DOHH2 (cell line): ENCODE data around the gene HTATSF1.

Experiments
- H3F3A ChIP-seq: fragments of 200-600 bp; sonication (generic), shearing (Covaris generic); 2 replicates; pipeline ENCODE4 v1.6.0; 2016; ENCODE audit warnings: antibody characterized with exemption, mild to moderate bottlenecking; ENCODE audit not compliant: control insufficient read depth, insufficient read depth
- H3K27ac ChIP-seq: fragments of 200-600 bp; sonication (generic); 2 replicates; pipeline ENCODE4 v1.5.1; 2014; ENCODE audit warnings: low read depth, mild to moderate bottlenecking, low read length, moderate library complexity
- H3K27me3 ChIP-seq: fragments of 200-600 bp; sonication (generic); 2 replicates; pipeline ENCODE4 v1.6.1; 2014; ENCODE audit warnings: mild to moderate bottlenecking, low read length, mixed read lengths; ENCODE audit not compliant: control insufficient read depth
- H3K36me3 ChIP-seq: fragments of 200-600 bp; sonication (generic); 2 replicates; pipeline ENCODE4 v1.6.1; 2014; ENCODE audit warnings: mild to moderate bottlenecking, low read length, moderate library complexity, mixed read lengths; ENCODE audit not compliant: control insufficient read depth
- H3K4me1 ChIP-seq: fragments of 200-600 bp; sonication (generic); 2 replicates; pipeline ENCODE4 v1.6.1; 2014; ENCODE audit warnings: mild to moderate bottlenecking, low read length, mixed read lengths; ENCODE audit not compliant: control insufficient read depth
- H3K4me2 ChIP-seq: fragments of 200-600 bp; sonication (generic); 2 replicates; pipeline ENCODE4 v1.6.0; 2014; ENCODE audit warnings: mild to moderate bottlenecking, low read length, moderate library complexity
- H3K4me3 ChIP-seq: fragments of 200-600 bp; sonication (generic); 2 replicates; pipeline ENCODE4 v1.5.1; 2014; ENCODE audit warnings: mild to moderate bottlenecking, low read length, mixed read lengths
- H3K79me2 ChIP-seq: fragments of 200-600 bp; sonication (generic); 2 replicates; pipeline ENCODE4 v1.6.1; 2014; ENCODE audit warnings: mild to moderate bottlenecking, low read length, mixed read lengths; ENCODE audit not compliant: control insufficient read depth
- H3K9me2 ChIP-seq: fragments of 200-600 bp; sonication (generic); replicated peaks from 2 replicates; pipeline ENCODE4 v1.6.1; 2014; ENCODE audit warnings: mild to moderate bottlenecking, low read length, mixed read lengths; ENCODE audit not compliant: control insufficient read depth
- H3K9me3 ChIP-seq: fragments of 200-600 bp; sonication (generic); 2 replicates; pipeline ENCODE4 v1.6.1; 2014; ENCODE audit warnings: antibody characterized with exemption, low read length, mixed read lengths; ENCODE audit not compliant: control insufficient read depth, insufficient read depth
- H4K20me1 ChIP-seq: fragments of 200-600 bp; sonication (generic); 2 replicates; pipeline ENCODE4 v1.6.0; 2014; ENCODE audit warnings: low read depth, mild to moderate bottlenecking, antibody characterized with exemption, low read length, moderate library complexity; ENCODE audit not compliant: control insufficient read depth, insufficient read depth
- CTCF ChIP-seq: fragments of 200-600 bp; sonication (generic); IDR thresholded peaks from one replicate; pipeline ENCODE4 v1.5.1; 2014; ENCODE audit warnings: antibody characterized with exemption, mild to moderate bottlenecking, low read depth, low read length; ENCODE audit not compliant: poor library complexity, severe bottlenecking
- EZH2phosphoT487 ChIP-seq: fragments of 200-600 bp; sonication (generic); IDR thresholded peaks from 2 replicates; pipeline ENCODE4 v1.6.1; 2017; ENCODE audit warnings: borderline replicate concordance, mild to moderate bottlenecking, antibody characterized with exemption, low read length, moderate library complexity, mixed read lengths

The HTATSF1 gene

GRCh38 chrX:136529795-136530194, 32.4 kb downstream of the HTATSF1 start:
- Histone ChIP-seq H3K9me2 (no peaks in the 10 kb centered on the region), H4K20me1 (no peaks in the 10 kb centered on the region), H3K27me3 (no peaks in the 10 kb centered on the region), H3K9me3 (no peaks in the 10 kb centered on the region), H3K4me1 (no peaks in the 10 kb centered on the region), H3K4me2 (no peak overlapping the region), H3K79me2 (no peaks in the 10 kb centered on the region), H3K27ac (no peak overlapping the region), H3F3A (no peaks in the 10 kb centered on the region), H3K4me3 (no peak overlapping the region), H3K36me3 (no peaks in the 10 kb centered on the region)
- no peak for TF ChIP-seq EZH2phosphoT487
- TF ChIP-seq CTCF, result no peak

GRCh38 chrX:136531951-136532350, 34.6 kb downstream of the HTATSF1 start, which contains the start of gene VGLL1:
Gene VGLL1 (plus strand): TSS chrX:136532215. CDS start chrX:136536021, 3,806 bp downstream.
- Histone ChIP-seq H3K9me3 (no peaks in the 10 kb centered on the region), H3K36me3 (no peaks in the 10 kb centered on the region), H4K20me1 (no peaks in the 10 kb centered on the region), H3K27ac (no peak within 1 kb of the TSS), H3K79me2 (no peaks in the 10 kb centered on the region), H3K4me1 (no peaks in the 10 kb centered on the region), H3K4me3 (no peak within 1 kb of the TSS), H3K27me3 (no peaks in the 10 kb centered on the region), H3K9me2 (no peaks in the 10 kb centered on the region), H3K4me2 (no peak within 1 kb of the TSS), H3F3A (no peaks in the 10 kb centered on the region)
- no peak for TF ChIP-seq CTCF
- no peak for TF ChIP-seq EZH2phosphoT487

GRCh38 chrX:136534131-136534530, 36.7 kb downstream of the HTATSF1 start:
- Histone ChIP-seq H3K27me3 (no peaks in the 10 kb centered on the region), H3K9me2 (no peaks in the 10 kb centered on the region), H3K79me2 (no peaks in the 10 kb centered on the region), H3K4me3 (no peak overlapping the region), H3K27ac (no peak overlapping the region), H3K9me3 (no peaks in the 10 kb centered on the region), H3K4me1 (no peaks in the 10 kb centered on the region), H4K20me1 (no peaks in the 10 kb centered on the region), H3F3A (no peaks in the 10 kb centered on the region), H3K36me3 (no peaks in the 10 kb centered on the region), H3K4me2 (no peak overlapping the region)
- no peak for TF ChIP-seq CTCF
- TF ChIP-seq EZH2phosphoT487, result no peak

GRCh38 chrX:136538811-136539210, 41.4 kb downstream of the HTATSF1 start:
- no peaks in the 10 kb centered on the region for H3K27me3 ChIP-seq
- H3K79me2 ChIP-seq, result no peaks in the 10 kb centered on the region
- TF ChIP-seq CTCF (no peak), EZH2phosphoT487 (no peak)

More at GRCh38 chrX:136538811-136539210, 41.4 kb downstream of the HTATSF1 start:
- Histone ChIP-seq H3K9me3 (no peaks in the 10 kb centered on the region), H3K9me2 (no peaks in the 10 kb centered on the region), H3F3A (no peaks in the 10 kb centered on the region), H3K4me2 (no peak overlapping the region), H4K20me1 (no peaks in the 10 kb centered on the region), H3K4me1 (no peaks in the 10 kb centered on the region), H3K27ac (no peak overlapping the region), H3K36me3 (no peaks in the 10 kb centered on the region), H3K4me3 (no peak overlapping the region)
